HG03064 (cell line): Measurements from ENCODE around the gene LIMD2.

Experiments
- ATAC-seq: cut with Tn5 transposase; IDR thresholded peaks from one replicate; pipeline ENCODE4 v1.9.1; 2021; ENCODE audit warnings: low read depth; ENCODE audit not compliant: unreplicated experiment

The LIMD2 gene

DNA sequence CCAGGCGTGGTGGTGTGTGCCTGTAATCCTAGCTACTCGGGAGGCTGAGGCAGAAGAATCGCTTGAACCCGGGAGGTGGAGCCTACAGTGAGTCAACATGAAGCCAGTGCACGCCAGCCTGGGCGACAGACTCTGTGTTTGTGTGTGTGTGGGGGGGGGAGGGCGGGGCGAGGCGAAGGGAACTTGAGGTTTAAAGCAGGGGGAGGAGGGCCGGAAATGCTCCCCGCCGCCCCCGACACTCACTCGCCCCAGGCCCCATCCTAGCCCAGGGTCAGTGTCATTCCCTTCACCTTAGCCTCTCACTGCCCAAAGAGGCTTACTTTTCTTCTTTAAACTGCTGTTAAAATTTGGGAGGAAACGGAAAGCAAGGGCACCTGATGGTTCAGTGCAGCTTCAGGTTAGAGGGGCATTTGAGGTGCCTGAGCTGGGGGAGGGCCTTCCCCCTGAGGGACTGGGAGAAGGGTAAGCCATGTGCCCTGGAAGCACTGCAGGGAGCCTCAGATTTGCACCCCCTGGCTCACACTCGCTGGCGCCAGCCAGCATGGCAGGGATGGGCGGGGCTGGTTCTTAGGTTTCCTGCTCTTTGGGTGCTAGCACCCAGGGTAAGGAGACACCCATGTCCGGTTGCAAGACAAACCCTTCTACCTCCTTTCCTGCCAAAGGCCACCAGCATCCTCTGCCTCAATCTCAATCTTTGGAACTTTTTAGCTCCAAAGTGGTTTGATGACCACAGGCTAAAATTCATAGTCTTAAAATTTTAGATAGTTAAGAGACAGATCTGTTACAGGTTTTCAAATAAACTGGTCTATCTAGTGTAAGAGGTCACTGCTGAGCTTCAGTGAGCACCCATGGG lies 2.2 kb upstream of the LIMD2 start:
- ATAC-seq = no peak

DNA sequence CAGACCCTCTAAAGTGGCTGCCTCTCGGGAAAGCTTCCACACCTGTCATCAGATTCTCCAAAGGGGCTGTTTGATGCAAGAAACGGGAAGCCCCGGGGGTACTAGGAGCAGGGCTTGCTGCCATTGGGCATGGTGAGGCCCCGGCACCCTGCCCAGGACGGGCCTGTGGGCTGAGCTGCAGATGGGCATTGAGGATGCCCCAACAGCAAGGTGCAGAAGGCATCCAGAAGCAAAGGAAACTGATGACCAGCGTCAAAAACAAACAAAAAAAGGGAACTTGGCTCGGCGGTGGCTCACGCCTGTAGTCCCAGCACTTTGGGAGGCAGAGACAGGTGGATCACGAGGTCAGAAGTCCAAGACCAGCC lies 1.5 kb upstream of the LIMD2 start:
- no peak for ATAC-seq

DNA sequence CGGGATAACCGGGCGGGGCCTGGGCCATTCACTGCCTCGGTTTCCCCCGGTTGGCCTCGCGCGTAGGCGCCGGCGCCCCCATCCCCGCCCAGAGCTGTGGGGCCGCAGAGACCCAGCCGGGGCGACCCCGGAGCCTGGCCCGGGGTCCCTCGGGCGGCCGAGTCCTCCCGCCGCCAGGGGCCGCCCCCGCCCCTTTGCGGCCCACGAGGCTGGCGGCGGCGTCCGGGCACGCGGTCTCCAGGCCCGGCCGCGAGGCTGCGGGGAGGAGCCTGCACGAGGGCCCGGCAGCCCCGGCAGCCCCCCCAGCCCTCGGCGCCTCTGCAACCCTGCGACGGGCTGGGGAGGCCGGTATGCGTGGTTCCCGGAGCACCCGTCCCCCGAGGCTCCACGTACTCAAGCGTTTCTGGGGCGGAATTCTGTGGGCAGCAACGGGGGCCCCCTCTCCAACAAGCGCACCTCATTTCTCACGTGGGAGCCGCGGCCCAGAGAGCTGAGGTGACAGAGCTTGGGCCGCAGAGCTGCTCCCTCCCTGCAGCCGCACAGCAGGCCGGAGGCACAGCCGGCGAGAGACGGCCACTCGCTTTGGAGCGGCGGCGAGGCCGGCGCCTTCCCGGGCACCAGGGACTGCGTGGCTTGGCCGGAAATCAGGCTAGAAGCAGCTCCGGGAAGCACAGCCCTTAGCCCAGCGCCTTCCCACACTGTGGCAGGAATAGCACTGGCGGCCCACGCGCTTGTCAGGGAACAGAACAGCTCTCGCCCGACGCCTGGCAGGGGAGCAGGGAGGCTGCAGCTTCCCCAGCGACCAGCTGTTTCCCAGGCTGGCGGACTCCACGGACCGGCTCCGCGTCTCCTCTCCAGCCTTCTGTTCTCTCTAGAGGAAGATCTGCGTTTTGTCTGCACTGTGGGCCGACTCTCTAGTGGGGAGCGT lies 867 bp upstream of the LIMD2 start:
- no peak for ATAC-seq

DNA sequence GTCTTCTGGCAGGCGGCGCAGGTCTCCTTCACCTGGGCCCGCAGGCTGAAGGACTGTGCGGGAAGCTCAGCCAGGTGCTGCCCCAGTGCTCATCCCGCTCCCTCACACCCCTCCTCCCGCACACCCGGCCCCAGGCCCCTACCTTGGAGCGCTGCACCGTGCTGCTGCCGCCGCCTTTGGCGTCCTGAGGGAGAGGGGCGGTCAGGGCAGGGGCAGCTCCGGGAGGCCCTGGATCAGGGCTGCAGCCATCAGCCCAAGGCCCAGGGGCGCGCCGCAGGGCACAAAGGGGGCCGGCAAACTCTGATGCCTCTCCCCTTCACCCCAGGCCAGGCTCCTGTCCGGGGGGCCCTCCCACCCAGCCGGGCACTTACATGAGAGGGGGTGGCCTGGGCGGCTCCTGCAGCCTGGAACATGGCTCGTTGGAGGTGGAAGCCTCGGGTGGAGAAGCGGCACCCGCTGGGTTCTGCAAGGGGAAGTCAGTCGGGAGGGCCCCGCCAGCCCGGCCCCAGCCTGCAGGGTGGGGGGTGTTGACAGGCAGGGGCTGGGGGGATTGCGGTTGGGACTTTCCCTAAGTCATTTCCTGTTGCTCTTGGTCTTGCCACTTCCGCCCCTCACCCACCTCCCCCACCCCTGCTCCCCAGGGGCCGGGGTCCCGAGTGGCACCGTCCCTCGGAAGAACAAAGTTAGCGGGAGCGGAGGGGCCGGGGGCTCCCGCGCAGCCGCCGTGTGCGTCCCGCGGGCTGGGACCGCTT lies 863 bp downstream of the LIMD2 start:
- no peak for ATAC-seq

DNA sequence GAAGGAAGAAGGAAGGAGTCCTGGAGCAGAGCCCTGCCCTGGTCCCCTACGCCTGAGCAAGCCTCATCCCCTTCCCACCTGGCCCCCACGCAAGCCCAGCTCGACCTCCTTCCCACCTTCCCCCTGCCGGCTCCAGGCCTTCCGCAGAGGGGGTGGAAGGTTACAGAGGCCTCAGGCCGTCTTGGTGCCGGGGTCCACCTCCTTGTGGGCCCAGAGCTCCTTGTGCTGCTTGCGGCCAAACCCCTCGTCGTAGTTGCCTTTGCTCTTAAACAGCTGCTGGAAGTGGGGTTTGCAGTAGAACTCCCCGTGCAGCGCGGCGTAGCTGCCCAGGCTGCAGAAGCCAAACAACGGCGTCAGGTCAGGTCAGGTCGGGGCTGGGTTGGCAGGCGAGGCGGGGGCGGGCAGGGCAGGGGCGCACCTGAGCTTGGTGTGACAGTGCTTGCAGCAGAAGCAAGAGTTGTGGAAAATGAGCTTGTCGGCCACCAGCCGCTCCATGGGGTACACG lies 1.5 kb downstream of the LIMD2 start:
- ATAC-seq = no peak

DNA sequence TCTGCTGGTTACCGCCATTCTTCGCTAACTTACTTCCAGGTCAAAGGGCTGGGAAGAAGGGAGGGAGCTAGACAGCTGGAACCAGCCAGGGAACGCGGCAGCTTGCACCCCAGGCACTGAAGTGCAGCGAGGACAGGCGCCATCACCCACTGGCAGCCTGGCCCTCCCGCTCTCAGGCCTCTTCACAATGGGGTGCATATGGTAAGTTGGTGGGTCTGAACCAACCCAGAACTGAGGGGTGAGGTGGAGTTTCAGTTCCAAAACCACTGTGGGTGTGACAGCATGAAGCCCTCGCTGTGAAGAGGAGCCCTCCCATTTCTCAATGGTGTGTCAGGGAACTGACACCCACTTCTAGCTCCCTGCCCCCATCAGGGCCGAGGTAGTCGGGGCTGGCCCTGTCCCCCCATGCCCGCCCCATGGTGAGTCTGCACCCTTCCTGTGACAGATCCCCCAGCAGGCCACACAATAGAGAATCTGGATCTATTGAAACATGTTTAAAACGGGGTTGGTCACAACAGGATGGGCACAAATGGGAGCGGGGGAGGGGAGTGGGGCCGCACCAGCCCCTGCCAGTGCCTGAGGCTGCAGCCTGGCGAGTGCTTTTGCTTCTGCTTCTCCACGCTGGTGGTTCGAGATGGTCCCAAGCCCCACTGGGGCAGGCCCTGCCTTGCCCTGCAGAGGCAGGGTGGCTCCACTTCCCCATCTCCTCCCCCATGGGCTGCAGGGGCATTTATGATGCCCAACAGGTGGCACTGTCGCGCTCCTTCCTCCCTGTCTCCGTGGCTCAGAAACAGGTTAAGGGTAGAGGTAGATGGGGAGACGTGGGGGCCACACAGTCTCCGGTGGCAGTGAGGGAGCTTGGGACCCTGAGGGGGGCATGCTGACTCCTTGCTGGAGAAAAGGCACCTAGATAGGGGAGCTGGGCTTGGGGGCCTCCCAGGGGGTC lies 2.3 kb downstream of the LIMD2 start:
- ATAC-seq = peak; percentile 26

DNA sequence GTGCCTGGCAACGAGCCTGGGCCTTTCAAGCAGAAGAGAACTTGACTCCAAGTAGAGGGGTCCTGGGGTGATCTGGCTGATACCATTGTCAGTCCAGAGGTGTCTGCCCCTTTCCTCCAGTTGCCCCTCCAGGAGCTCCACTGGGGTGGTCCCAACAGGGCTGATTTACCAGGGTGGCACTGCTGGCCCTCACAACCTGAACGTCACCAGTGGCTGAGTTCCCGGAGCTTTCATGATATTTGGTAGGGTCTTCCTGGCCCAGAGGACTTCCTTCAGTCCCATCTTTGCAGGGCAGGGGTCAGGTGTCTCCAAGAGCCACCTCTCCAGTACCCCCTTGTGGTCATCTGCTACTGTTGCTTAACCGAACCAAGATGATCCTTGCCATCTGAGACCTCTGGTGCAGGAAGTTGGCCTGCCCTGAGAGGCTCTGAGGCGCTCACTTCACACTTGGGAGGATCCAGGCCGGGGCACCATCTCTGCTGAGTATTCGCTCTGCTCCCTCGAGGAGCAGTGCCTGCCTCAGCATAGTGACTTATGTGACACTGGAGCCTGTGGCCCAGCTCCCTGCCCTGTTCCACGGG lies 3.5 kb downstream of the LIMD2 start:
- ATAC-seq = no peak

DNA sequence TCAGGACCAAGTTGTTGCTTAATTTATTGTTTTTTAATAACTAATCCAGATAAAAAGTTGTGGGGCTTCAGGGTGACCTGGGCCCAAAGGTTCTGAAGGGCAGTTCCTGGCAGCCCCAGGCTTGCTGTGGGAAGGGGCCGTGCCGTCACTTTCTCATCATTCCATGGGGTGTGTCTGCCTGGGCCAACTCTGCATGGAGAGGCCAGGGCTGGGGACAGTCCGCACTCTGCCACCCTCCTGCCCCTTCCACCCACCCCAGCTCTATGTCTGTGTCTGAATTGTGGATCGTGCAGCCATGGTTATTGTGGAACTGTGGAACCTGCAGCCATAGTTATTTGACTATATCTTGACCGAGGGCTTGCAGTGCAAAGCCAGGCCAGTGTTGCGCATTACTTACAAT lies 4.0 kb downstream of the LIMD2 start:
- no peak for ATAC-seq

DNA sequence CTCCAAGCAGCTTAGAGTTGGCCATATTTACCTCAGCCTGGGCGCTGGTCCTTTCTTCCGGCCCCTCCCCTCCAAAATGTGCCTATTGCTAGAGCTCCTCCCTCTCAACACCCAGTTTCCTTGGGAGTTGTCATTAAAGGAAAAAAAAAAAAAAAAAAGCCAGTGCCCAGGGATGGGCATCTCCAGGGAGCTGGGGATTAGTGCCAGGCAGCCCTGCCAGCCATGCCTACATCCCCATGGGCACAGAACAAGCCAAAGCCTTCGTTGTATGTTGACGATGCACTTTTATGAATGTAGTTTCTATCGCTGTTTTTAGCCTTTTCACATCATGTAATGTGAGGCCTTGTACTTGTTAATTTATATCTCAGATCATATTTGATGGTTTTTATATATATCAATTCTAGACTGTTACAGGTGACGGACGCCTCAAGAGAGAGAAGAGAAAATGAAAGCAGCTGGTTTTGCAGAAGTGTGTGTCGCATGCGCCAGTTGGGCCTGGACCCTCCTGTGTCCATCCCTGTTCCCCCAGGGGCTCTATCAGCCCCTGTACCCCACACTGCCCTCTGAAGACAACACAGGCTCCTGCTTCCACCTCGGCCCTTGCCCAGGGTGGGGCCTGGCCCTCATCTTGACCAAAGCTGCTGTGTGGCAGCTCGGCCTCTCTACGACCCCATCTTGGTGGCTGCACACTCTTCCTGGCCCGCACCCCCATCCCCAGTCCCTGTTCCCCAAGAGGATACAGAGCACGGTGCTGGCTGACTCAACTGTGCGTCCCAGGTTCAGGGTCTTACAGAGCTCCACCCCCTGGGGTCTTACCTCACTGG lies 4.8 kb downstream of the LIMD2 start:
- ATAC-seq = no peak

DNA sequence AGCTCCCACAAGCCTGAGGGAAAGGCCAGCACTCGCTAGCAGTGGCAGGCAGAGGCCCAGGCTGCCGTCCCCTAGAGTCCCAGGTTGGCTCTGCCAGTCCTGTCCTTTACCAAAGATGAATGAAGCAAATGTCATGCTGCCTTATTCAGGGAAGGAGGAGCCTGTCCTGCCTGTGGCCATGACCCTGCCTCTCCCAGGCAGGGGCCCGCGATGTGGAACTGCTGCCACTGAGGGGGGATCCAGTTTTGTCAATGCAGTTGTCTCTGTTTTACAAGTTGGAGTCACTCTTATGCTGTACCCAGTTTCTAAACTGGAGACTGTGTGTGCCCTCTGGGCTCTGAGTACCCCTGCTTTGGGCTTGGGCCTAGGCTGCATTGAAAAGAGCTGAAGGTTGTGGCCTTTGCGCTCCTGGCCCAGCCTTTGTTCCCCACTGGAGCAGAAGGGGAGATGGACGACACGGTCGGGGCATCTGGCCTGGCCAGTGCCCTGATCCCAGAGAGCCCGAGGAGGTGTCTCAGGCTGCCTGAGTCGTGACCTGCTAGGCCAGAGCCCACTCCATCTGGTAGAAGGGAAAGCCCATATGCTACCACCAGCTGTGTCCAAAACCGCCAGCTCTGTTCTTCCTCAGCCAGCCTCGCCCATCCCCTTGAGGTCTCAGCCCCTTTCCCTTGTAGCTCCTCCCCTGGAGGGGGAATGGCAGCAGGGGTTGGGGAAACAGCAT lies 5.5 kb downstream of the LIMD2 start:
- no peak for ATAC-seq

DNA sequence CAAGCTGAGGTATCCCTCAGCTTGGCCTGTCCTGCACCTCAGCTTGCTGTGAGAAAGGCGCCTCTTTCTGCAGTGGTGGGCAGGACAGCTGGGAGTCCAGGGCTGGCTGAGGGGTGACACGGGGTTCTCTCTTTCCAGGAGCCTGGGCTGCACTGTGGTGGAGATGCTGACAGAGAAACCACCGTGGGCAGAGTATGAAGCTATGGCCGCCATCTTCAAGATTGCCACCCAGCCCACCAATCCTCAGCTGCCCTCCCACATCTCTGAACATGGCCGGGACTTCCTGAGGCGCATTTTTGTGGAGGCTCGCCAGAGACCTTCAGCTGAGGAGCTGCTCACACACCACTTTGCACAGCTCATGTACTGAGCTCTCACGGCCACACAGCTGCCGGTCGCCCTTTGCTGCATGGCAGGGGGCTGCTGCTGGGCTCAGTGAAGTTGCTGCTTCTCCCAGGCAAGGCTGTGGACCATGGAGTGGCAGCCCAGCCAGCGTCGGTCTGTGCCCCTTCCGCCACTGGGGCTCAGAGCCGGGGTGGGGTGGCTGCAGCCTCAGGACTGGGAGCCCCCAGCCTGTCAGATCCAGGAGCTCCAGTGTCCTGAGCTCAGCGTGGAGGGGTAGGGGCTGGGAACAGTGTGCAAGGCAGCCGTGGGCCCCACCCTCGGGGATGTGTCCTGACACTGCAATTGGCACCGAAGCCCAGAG lies 6.4 kb downstream of the LIMD2 start:
- ATAC-seq = no peak

DNA sequence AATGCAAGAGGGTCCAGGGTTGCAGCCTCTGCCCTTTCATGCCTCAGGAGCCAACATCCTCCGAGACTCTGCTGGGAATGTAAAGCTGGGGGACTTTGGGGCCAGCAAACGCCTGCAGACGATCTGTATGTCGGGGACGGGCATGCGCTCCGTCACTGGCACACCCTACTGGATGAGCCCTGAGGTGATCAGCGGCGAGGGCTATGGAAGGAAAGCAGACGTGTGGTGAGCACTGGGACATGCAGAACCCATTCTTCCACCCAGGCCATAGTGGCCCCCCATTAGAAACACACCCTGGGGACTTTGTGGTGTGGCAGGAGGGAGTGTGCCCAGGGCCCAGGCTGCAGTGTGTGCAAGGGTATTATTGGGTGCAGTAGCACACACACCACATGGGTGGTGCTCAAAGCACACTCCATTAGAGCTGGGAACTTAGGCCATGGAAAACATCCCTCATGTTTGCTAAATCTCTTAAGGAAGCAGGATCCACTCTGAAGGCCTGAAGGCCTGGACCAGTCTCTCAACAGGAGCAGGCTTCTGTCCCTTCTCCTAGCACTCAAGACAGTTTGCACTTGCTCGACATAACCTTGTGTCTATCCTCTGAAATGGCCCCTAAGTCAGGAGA lies 7.6 kb downstream of the LIMD2 start:
- no peak for ATAC-seq

DNA sequence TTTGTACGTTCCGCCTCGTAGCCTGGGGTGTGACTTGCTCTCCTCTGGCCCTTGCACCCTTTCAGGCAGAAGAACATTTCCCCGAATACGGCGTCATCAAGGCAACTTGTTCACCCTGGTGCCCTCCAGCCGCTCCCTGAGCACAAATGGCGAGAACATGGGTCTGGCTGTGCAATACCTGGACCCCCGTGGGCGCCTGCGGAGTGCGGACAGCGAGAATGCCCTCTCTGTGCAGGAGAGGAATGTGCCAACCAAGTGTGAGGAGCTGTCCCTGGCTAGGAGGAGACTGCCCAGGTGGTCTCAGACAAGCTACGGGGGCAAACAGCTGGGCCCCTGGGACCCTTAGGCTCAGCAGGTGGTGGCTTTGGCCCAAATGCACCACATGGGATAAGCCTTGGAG lies 10.4 kb downstream of the LIMD2 start:
- ATAC-seq = no peak

DNA sequence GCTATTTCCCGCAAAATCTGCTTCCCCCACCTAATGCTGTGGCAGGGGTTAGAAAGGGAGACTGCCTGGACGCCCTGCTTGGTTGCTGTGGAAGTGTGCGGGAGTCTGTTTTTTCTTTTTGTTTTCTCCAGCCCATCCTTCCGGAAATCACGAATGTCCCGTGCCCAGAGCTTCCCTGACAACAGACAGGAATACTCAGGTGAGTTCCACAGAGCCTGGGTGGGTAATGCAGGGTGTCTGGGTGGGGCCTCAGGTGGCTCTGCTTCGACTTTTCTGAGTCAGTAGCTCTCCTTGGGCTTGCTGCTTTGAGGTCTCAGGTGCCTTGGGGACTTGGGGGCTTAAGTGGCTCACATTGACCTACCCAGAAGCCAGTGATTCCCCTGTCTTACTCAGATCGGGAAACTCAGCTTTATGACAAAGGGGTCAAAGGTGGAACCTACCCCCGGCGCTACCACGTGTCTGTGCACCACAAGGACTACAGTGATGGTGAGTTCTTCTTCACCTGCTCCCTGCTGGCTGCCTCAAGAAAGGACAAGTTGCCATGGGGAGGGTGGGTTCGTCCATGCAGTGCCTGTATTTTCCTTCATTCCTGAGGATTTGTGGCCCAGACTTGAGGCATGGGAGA lies 11.4 kb downstream of the LIMD2 start:
- ATAC-seq = no peak

DNA sequence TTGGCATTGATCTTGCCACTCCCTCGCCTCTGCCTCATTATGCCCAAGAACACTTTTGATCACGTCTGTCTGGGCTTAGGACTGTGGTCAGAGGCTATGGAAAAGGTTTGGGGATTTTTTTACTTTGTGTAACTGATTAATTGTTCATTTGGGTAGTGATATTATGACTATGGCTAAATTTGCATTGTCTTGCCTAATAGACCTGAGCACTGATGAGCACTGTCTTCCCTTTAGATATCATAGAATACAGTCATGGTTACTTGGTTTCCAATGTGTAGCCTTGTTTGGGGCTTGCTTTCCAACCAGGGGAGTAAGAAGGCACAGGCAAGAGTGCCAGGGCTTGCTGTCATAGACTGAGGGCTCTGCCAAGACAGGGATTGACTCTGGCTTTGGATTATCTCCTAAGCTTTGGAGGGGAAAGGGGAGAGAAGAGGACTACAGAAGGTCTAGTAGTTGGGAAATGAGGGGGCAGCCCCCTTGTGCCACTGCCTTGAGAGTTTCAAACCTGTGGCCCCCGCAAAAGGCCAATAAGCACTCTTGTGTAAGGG lies 13.7 kb downstream of the LIMD2 start:
- ATAC-seq = no peak

DNA sequence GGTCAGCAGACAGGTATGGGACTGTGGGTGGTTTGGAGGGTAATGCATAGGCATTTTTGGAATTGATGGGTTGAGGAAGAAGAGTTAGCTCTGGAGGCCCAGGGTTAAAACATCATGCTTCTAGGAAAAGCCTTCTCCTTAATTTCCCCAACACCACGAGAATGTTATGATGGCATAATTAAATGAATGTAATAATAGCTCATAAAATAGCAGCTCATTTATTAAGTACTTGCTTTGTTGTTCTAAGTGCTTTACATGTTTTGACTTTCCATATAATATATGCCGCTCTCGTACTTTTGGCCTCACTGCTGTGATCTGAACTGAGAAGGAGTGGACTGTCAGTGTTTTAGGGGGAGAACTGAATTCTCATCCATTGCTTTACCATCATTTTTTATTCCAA lies 14.3 kb downstream of the LIMD2 start:
- ATAC-seq = no peak
